Body of pancreas (tissue), 4 donors: ENCODE results near the gene CD82.
"Not testable (repeated sequence)": the region's sequence is repeated elsewhere in the genome, so short reads cannot be mapped to it uniquely, and the experiment has no call there.

ENCODE experiments used
- POLR2A ChIP-seq, 3 donors: fragments of 450-650 bp; IDR thresholded peaks; one replicate each; pipeline ENCODE4 v1.6.1; 2016; ENCODE audit warnings: antibody characterized with exemption in 3 of 3, mild to moderate bottlenecking in 2 of 3
- TF ChIP-seq, protein P1 (sequence below), 7 experiments: fragments of 450-650 bp in 4 of 7; fragments of 200-600 bp in 3 of 7; sonication (generic) in 3 of 7; IDR thresholded peaks; one replicate each; pipeline ENCODE4 v1.5.1; 2016 to 2019; ENCODE audit warnings: antibody characterized with exemption in 7 of 7

DNA sequence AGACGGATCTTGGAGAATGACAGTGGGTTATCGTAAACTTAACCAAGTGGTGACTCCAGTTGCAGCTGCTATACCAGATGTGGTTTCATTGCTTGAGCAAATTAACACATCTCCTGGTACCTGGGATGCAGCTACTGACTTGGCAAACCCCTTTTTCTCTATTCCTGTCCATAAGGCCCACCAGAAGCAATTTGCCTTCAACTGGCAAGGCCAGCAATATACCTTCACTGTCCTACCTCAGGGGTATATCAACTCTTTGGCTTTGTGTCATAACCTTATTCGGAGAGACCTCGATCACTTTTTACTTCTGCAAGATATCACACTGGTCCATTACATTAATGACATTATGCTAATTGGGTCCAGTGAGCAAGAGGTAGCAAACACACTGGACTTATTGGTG is 18.5 kb upstream of the CD82 start:
- TF ChIP-seq, protein P1, sequence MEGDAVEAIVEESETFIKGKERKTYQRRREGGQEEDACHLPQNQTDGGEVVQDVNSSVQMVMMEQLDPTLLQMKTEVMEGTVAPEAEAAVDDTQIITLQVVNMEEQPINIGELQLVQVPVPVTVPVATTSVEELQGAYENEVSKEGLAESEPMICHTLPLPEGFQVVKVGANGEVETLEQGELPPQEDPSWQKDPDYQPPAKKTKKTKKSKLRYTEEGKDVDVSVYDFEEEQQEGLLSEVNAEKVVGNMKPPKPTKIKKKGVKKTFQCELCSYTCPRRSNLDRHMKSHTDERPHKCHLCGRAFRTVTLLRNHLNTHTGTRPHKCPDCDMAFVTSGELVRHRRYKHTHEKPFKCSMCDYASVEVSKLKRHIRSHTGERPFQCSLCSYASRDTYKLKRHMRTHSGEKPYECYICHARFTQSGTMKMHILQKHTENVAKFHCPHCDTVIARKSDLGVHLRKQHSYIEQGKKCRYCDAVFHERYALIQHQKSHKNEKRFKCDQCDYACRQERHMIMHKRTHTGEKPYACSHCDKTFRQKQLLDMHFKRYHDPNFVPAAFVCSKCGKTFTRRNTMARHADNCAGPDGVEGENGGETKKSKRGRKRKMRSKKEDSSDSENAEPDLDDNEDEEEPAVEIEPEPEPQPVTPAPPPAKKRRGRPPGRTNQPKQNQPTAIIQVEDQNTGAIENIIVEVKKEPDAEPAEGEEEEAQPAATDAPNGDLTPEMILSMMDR (IDR thresholded peaks at IDR 0.05) = not testable (repeated sequence)
- not testable (repeated sequence) for TF ChIP-seq POLR2A (IDR thresholded peaks at IDR 0.05)
